Measurements from ENCODE around the gene CASZ1. TPM values are rescaled to one million over a fixed set of nuclear protein-coding genes. Genes with fewer than 3 reads are reported as not detected.
A peak's percentile ranks its signal among the peaks of the same experiment; 100 is the strongest.

CASZ1 gene
- total RNA-seq, 1 donor from 2014 or later = 4.0 TPM

GRCh38 chr1:10735563-10736305 lies 60.7 kb downstream of the CASZ1 start:
- Histone ChIP-seq H3K27ac (ENCODE audit: low read depth, low read length) (no peak overlapping the region), H3K4me3 (ENCODE audit: insufficient read depth, low read depth, low read length) (no peak overlapping the region), H3K4me1 (ENCODE audit: insufficient read depth, low read length) (no peaks in the 10 kb centered on the region), H3K9ac (ENCODE audit: low read length) (no peak overlapping the region), H4K20me1 (ENCODE audit: insufficient read depth, low read length) (no peaks in the 10 kb centered on the region), H3K27me3 (ENCODE audit: insufficient read depth, low read length) (peaks cover 26% of the 10 kb centered on the region), H3K79me2 (ENCODE audit: insufficient read depth, low read length) (no peaks in the 10 kb centered on the region), H3K36me3 (ENCODE audit: insufficient read depth, low read length) (no peaks in the 10 kb centered on the region), H3K9me3 (ENCODE audit: insufficient read depth, low read depth, low read length) (no peaks in the 10 kb centered on the region), H3K4me2 (ENCODE audit: low read length) (no peak overlapping the region), H2AFZ (ENCODE audit: low read depth, low read length) (no peak overlapping the region)
- H3K4me1 Mint-ChIP-seq (ENCODE audit: low read depth, unreplicated experiment) = no peaks in the 10 kb centered on the region
- H3K4me3 Mint-ChIP-seq (ENCODE audit: unreplicated experiment) = no peak overlapping the region
- no peaks in the 10 kb centered on the region for H3K9me3 Mint-ChIP-seq (ENCODE audit: unreplicated experiment)
- TF ChIP-seq CTCF (IDR thresholded peaks at IDR 0.05; ENCODE audit: insufficient read depth, low read depth, low read length) (no peak), EZH2 (IDR thresholded peaks at IDR 0.05; ENCODE audit: insufficient read depth, low read length) (peak; percentile 27)
- no peaks in the 10 kb centered on the region for H3K36me3 Mint-ChIP-seq (ENCODE audit: low read depth, unreplicated experiment)
- no peak overlapping the region for H3K27ac Mint-ChIP-seq (ENCODE audit: unreplicated experiment)
- H3K27me3 Mint-ChIP-seq (ENCODE audit: low read depth, unreplicated experiment) = peaks cover 26% of the 10 kb centered on the region
- DNase-seq (ENCODE audit: low read depth) (no peak), FAIRE-seq (no peak)

- no peaks in the 10 kb centered on the region for H4K20me1 ChIP-seq (ENCODE audit: insufficient read depth, low read length)
- no peak for DNase-seq (ENCODE audit: low read depth)
- H3K9me3 ChIP-seq (ENCODE audit: insufficient read depth, low read depth, low read length) = no peaks in the 10 kb centered on the region
- FAIRE-seq = no peak
- no peak overlapping the region for H3K9ac ChIP-seq (ENCODE audit: low read length)
- no peaks in the 10 kb centered on the region for H3K79me2 ChIP-seq (ENCODE audit: insufficient read depth, low read length)
- no peak overlapping the region for H3K27ac ChIP-seq (ENCODE audit: low read depth, low read length)
- H3K4me3 ChIP-seq (ENCODE audit: insufficient read depth, low read depth, low read length) = no peak overlapping the region
- no peaks in the 10 kb centered on the region for H3K4me1 ChIP-seq (ENCODE audit: insufficient read depth, low read length)
- H3K27me3 ChIP-seq (ENCODE audit: insufficient read depth, low read length) = peaks cover 26% of the 10 kb centered on the region
- H3K27ac Mint-ChIP-seq (ENCODE audit: unreplicated experiment) = no peak overlapping the region
- H3K4me3 Mint-ChIP-seq (ENCODE audit: unreplicated experiment) = no peak overlapping the region
- no peaks in the 10 kb centered on the region for H3K36me3 Mint-ChIP-seq (ENCODE audit: low read depth, unreplicated experiment)
- H3K9me3 Mint-ChIP-seq (ENCODE audit: unreplicated experiment) = no peaks in the 10 kb centered on the region
- TF ChIP-seq CTCF (IDR thresholded peaks at IDR 0.05; ENCODE audit: insufficient read depth, low read depth, low read length) (no peak), EZH2 (IDR thresholded peaks at IDR 0.05; ENCODE audit: insufficient read depth, low read length) (peak; percentile 45)
- H3K27me3 Mint-ChIP-seq (ENCODE audit: low read depth, unreplicated experiment) = peaks cover 22% of the 10 kb centered on the region
- no peaks in the 10 kb centered on the region for H3K4me1 Mint-ChIP-seq (ENCODE audit: low read depth, unreplicated experiment)
- H3K36me3 ChIP-seq (ENCODE audit: insufficient read depth, low read length) = no peaks in the 10 kb centered on the region
- no peak overlapping the region for H2AFZ ChIP-seq (ENCODE audit: low read depth, low read length)
- H3K4me2 ChIP-seq (ENCODE audit: low read length) = no peak overlapping the region
Observed at GRCh38 chr1:10734962-10735544, 61.4 kb downstream of the CASZ1 start.

GRCh38 chr1:10734375-10734774 lies 62.1 kb downstream of the CASZ1 start:
- Histone ChIP-seq H3K4me1 (ENCODE audit: insufficient read depth, low read length) (no peaks in the 10 kb centered on the region), H3K9me3 (ENCODE audit: insufficient read depth, low read depth, low read length) (no peaks in the 10 kb centered on the region), H3K36me3 (ENCODE audit: insufficient read depth, low read length) (no peaks in the 10 kb centered on the region), H2AFZ (ENCODE audit: low read depth, low read length) (no peak overlapping the region), H3K27me3 (ENCODE audit: insufficient read depth, low read length) (peaks cover 26% of the 10 kb centered on the region), H3K4me2 (ENCODE audit: low read length) (no peak overlapping the region), H3K9ac (ENCODE audit: low read length) (no peak overlapping the region), H3K27ac (ENCODE audit: low read depth, low read length) (no peak overlapping the region), H3K4me3 (ENCODE audit: insufficient read depth, low read depth, low read length) (no peak overlapping the region), H4K20me1 (ENCODE audit: insufficient read depth, low read length) (no peaks in the 10 kb centered on the region), H3K79me2 (ENCODE audit: insufficient read depth, low read length) (no peaks in the 10 kb centered on the region)
- Mint-ChIP-seq H3K4me3 (ENCODE audit: unreplicated experiment) (no peak overlapping the region), H3K27ac (ENCODE audit: unreplicated experiment) (no peak overlapping the region), H3K36me3 (ENCODE audit: low read depth, unreplicated experiment) (no peaks in the 10 kb centered on the region), H3K27me3 (ENCODE audit: low read depth, unreplicated experiment) (peaks cover 21% of the 10 kb centered on the region), H3K9me3 (ENCODE audit: unreplicated experiment) (no peaks in the 10 kb centered on the region), H3K4me1 (ENCODE audit: low read depth, unreplicated experiment) (no peaks in the 10 kb centered on the region)
- no peak for DNase-seq (ENCODE audit: low read depth)
- no peak for TF ChIP-seq CTCF (IDR thresholded peaks at IDR 0.05; ENCODE audit: insufficient read depth, low read depth, low read length)
- no peak for TF ChIP-seq EZH2 (IDR thresholded peaks at IDR 0.05; ENCODE audit: insufficient read depth, low read length)
- FAIRE-seq = no peak
